ENCODE measurements around the gene MTCL1.

MTCL1 gene

DNA sequence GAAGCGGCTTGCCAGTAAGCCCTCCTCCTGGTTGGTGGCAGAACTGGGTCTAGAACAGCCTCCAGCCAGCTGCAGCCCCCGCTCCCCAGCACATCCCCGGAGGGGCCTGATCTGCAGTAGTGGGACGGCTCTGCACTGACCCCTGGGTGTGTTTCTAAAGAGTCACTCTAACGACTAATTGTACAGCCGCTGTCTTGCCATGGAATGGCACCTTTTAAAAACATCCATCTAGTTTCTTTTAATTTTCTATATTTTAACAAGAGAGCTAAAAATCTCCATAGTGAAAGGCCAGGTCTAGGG lies 82.0 kb downstream of the MTCL1 start:
- no peaks in the 10 kb centered on the region for H3K4me1 ChIP-seq (ENCODE audit: insufficient read depth, low read length, poor library complexity, severe bottlenecking)
- no peaks in the 10 kb centered on the region for H4K20me1 ChIP-seq (ENCODE audit: insufficient read depth, low read length, poor library complexity, severe bottlenecking)
- no peak overlapping the region for H3K9ac ChIP-seq (ENCODE audit: low read depth, low read length, poor library complexity, severe bottlenecking)
- no peaks in the 10 kb centered on the region for H3K9me3 ChIP-seq (ENCODE audit: insufficient read depth, low read depth, low read length)
- no peaks in the 10 kb centered on the region for H3K27me3 ChIP-seq (ENCODE audit: insufficient read depth, low read length, poor library complexity, severe bottlenecking)
- H3K4me3 ChIP-seq (ENCODE audit: low read length, poor library complexity, severe bottlenecking), result no peak overlapping the region
- no peak overlapping the region for H3K4me2 ChIP-seq (ENCODE audit: low read depth, low read length, poor library complexity, severe bottlenecking)
- TF ChIP-seq EZH2phosphoT487 (IDR thresholded peaks at IDR 0.05; ENCODE audit: borderline replicate concordance), result no peak
- TF ChIP-seq, protein P1, sequence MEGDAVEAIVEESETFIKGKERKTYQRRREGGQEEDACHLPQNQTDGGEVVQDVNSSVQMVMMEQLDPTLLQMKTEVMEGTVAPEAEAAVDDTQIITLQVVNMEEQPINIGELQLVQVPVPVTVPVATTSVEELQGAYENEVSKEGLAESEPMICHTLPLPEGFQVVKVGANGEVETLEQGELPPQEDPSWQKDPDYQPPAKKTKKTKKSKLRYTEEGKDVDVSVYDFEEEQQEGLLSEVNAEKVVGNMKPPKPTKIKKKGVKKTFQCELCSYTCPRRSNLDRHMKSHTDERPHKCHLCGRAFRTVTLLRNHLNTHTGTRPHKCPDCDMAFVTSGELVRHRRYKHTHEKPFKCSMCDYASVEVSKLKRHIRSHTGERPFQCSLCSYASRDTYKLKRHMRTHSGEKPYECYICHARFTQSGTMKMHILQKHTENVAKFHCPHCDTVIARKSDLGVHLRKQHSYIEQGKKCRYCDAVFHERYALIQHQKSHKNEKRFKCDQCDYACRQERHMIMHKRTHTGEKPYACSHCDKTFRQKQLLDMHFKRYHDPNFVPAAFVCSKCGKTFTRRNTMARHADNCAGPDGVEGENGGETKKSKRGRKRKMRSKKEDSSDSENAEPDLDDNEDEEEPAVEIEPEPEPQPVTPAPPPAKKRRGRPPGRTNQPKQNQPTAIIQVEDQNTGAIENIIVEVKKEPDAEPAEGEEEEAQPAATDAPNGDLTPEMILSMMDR (conservative IDR thresholded peaks at IDR 0.05; ENCODE audit: low read length), result no peak
- no peaks in the 10 kb centered on the region for H3F3A ChIP-seq (ENCODE audit: low read depth)
- no peaks in the 10 kb centered on the region for H3K9me2 ChIP-seq (replicated peaks; ENCODE audit: low read depth, low read length)
- H3K36me3 ChIP-seq (ENCODE audit: insufficient read depth, low read length), result peaks cover 15% of the 10 kb centered on the region; the same call in 1 of the 2 replicates
- H3K79me2 ChIP-seq (ENCODE audit: insufficient read depth, low read length), result no peaks in the 10 kb centered on the region
- no peak overlapping the region for H2AFZ ChIP-seq (ENCODE audit: low read length)

DNA sequence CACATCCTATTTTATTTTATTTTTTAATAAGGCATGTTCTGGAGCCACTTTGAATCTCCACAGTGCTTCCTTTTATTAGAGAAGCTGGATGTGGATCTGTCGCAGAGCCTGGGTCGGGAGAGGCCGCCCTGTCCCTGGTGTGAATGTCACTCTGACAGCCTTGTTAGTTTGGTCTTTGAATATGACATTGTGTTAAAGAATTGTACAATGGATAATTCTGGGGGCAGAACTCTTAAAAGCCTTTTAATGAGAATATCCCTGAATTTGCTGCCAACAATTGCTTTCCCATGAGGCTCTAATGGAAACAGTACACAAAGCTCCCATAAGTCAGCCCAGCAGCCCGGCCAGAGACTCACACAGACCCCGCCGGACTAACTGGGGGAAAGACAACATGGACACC lies 82.4 kb downstream of the MTCL1 start:
- no peaks in the 10 kb centered on the region for H3F3A ChIP-seq (ENCODE audit: low read depth)
- TF ChIP-seq, protein P1 (conservative IDR thresholded peaks at IDR 0.05; ENCODE audit: low read length), result no peak
- TF ChIP-seq EZH2phosphoT487 (IDR thresholded peaks at IDR 0.05; ENCODE audit: borderline replicate concordance), result no peak
- H3K27me3 ChIP-seq (ENCODE audit: insufficient read depth, low read length, poor library complexity, severe bottlenecking), result no peaks in the 10 kb centered on the region
- no peak overlapping the region for H3K4me2 ChIP-seq (ENCODE audit: low read depth, low read length, poor library complexity, severe bottlenecking)
- H3K4me1 ChIP-seq (ENCODE audit: insufficient read depth, low read length, poor library complexity, severe bottlenecking), result no peaks in the 10 kb centered on the region
- H2AFZ ChIP-seq (ENCODE audit: low read length), result no peak overlapping the region
- no peaks in the 10 kb centered on the region for H3K9me2 ChIP-seq (replicated peaks; ENCODE audit: low read depth, low read length)
- no peaks in the 10 kb centered on the region for H3K9me3 ChIP-seq (ENCODE audit: insufficient read depth, low read depth, low read length)
- H4K20me1 ChIP-seq (ENCODE audit: insufficient read depth, low read length, poor library complexity, severe bottlenecking), result no peaks in the 10 kb centered on the region
- H3K9ac ChIP-seq (ENCODE audit: low read depth, low read length, poor library complexity, severe bottlenecking), result no peak overlapping the region
- H3K36me3 ChIP-seq (ENCODE audit: insufficient read depth, low read length), result peaks cover 15% of the 10 kb centered on the region; the same call in 1 of the 2 replicates
- H3K79me2 ChIP-seq (ENCODE audit: insufficient read depth, low read length), result no peaks in the 10 kb centered on the region
- H3K4me3 ChIP-seq (ENCODE audit: low read length, poor library complexity, severe bottlenecking), result no peak overlapping the region

DNA sequence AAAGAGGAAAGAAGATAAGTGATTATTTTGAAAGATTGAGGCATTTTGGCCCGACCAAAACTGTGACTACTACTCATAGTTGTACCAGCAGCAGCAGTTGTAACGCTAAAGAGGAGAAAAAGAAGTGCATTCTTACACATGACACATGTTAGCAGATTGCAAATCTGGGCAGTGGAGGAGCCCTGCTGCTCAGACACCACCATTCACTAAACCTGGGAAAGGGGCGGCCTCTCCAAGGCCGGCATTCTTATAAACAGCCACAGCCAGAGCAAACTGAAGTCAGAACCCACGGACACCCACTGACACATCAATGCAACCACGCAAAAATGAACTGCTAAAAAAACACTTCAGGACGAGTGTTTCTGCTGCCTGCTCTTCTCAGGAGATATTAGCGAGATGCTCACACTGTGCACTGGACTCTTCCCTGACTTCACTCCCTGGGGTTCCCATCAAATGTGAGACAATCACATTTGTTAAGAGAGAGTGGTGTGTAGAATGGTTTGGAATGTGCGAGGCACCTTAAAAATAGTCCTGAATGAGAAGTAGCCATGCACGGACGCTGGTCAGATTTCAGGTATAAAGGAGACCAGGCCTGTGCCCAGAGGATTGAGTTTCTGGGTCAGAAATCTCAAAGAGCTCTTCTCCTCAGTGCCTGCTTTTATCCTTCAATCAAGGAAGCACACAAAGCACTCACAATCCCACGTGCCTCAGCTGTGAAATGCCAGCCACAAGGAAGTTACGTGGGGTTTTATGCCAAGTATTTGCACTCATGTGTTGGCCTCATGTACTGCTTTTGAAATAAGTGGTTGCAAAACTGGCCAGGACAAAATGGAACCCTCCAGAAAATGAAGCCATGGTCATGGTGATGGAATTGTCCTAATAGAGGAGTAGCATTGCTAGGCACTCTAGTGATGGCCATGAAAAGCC lies 83.4 kb downstream of the MTCL1 start:
- H3K4me1 ChIP-seq (ENCODE audit: insufficient read depth, low read length, poor library complexity, severe bottlenecking), result no peaks in the 10 kb centered on the region
- no peaks in the 10 kb centered on the region for H3K9me3 ChIP-seq (ENCODE audit: insufficient read depth, low read depth, low read length)
- H3K9me2 ChIP-seq (replicated peaks; ENCODE audit: low read depth, low read length), result no peaks in the 10 kb centered on the region
- H3K4me2 ChIP-seq (ENCODE audit: low read depth, low read length, poor library complexity, severe bottlenecking), result no peak overlapping the region
- H3K9ac ChIP-seq (ENCODE audit: low read depth, low read length, poor library complexity, severe bottlenecking), result no peak overlapping the region
- no peaks in the 10 kb centered on the region for H3K79me2 ChIP-seq (ENCODE audit: insufficient read depth, low read length)
- no peak overlapping the region for H2AFZ ChIP-seq (ENCODE audit: low read length)
- H3K27me3 ChIP-seq (ENCODE audit: insufficient read depth, low read length, poor library complexity, severe bottlenecking), result no peaks in the 10 kb centered on the region
- no peak overlapping the region for H3K4me3 ChIP-seq (ENCODE audit: low read length, poor library complexity, severe bottlenecking)
- H3F3A ChIP-seq (ENCODE audit: low read depth), result no peaks in the 10 kb centered on the region
- H3K36me3 ChIP-seq (ENCODE audit: insufficient read depth, low read length), result peaks cover 11% of the 10 kb centered on the region; the same call in 1 of the 2 replicates
- TF ChIP-seq, protein P1 (conservative IDR thresholded peaks at IDR 0.05; ENCODE audit: low read length), result no peak
- no peak for TF ChIP-seq EZH2phosphoT487 (IDR thresholded peaks at IDR 0.05; ENCODE audit: borderline replicate concordance)
- no peaks in the 10 kb centered on the region for H4K20me1 ChIP-seq (ENCODE audit: insufficient read depth, low read length, poor library complexity, severe bottlenecking)

Measured in Loucy (cell line).